ENCODE measurements around the gene PAGE4. TPM values are rescaled to one million over a fixed set of nuclear protein-coding genes. Genes with fewer than 3 reads are reported as not detected.
A peak's percentile ranks its signal among the peaks of the same experiment; 100 is the strongest.

Gene PAGE4
- total and polyA plus RNA-seq, 7 donors: 0.81 to 1.4 (median 1.1) TPM; not detected in 3

- TF ChIP-seq CTCF (IDR thresholded peaks at IDR 0.05): no peak
- Histone ChIP-seq H3K4me1 (no peaks in the 10 kb centered on the region), H3K27me3 (ENCODE audit: insufficient read depth in 3 of 3, low read length in 2 of 3) (no peaks in the 10 kb centered on the region), H3K4me3 (peak overlapping the region; percentile 70), H3K36me3 (ENCODE audit: insufficient read depth in 1 of 2, low read depth in 1 of 2) (no peaks in the 10 kb centered on the region), H3K9me3 (no peaks in the 10 kb centered on the region), H3K27ac (no peak overlapping the region)
- intact Hi-C loops (cut with DNase I): loop anchor here in 1 of 2 donors (5.0 kb wide), 1 partner anchor 37 kb away; no protein-coding TSS in a partner anchor
- DNase-seq: no peak
- WGBS, 3 donors: 81 to 96% (median 96%) methylated on average over 12 of the region's 12 CpGs
- no peak for ATAC-seq
These were observed 51.6 kb downstream of the PAGE4 start for GRCh38 chrX:49880668-49881067.

Other genes starting within 250 kb of the PAGE4 start
- not detected for gene GAGE12H, start 249.4 kb upstream of the PAGE4 start, total RNA-seq
- not detected for gene GAGE12H, start 249.4 kb upstream of the PAGE4 start, polyA plus RNA-seq
- not detected for gene GAGE2A, start 239.8 kb upstream of the PAGE4 start, total RNA-seq
- not detected for gene GAGE2A, start 239.8 kb upstream of the PAGE4 start, polyA plus RNA-seq
- not detected for gene GAGE1, start 230.3 kb upstream of the PAGE4 start, total RNA-seq
- gene GAGE1, start 230.3 kb upstream of the PAGE4 start, polyA plus RNA-seq: not detected
- gene PAGE1, start 133.3 kb upstream of the PAGE4 start, total RNA-seq: not detected
- not detected for gene PAGE1, start 133.3 kb upstream of the PAGE4 start, polyA plus RNA-seq
- gene USP27X, start 50.2 kb downstream of the PAGE4 start, total RNA-seq: 1 to 10 TPM; 1.5 to 2.5 (median 2.1) TPM
- 1 to 10 TPM; 1.8 to 4.3 (median 3.0) TPM for gene USP27X, start 50.2 kb downstream of the PAGE4 start, polyA plus RNA-seq
- 10 to 100 TPM in 1 of 4 donors, 1 to 10 TPM in 3; 6.5 to 11.3 (median 7.9) TPM for gene CLCN5, start 93.3 kb downstream of the PAGE4 start, total RNA-seq
- gene CLCN5, start 93.3 kb downstream of the PAGE4 start, polyA plus RNA-seq: 1 to 10 TPM; 1.9 to 4.2 (median 3.6) TPM